NCI-H2196 (cell line): ENCODE results near the gene CADM4.
"Not testable (repeated sequence)": the region's sequence is repeated elsewhere in the genome, so short reads cannot be mapped to it uniquely, and the experiment has no call there.

ENCODE experiments used
- DNase-seq: peaks from one replicate; lab custom pipeline; 2025; ENCODE audit not compliant: unreplicated experiment; lab: John Stamatoyannopoulos, UW

The CADM4 gene

GRCh38 chr19:43664018-43664417 lies 24.4 kb upstream of the CADM4 start:
- DNase-seq: no peak

DNA sequence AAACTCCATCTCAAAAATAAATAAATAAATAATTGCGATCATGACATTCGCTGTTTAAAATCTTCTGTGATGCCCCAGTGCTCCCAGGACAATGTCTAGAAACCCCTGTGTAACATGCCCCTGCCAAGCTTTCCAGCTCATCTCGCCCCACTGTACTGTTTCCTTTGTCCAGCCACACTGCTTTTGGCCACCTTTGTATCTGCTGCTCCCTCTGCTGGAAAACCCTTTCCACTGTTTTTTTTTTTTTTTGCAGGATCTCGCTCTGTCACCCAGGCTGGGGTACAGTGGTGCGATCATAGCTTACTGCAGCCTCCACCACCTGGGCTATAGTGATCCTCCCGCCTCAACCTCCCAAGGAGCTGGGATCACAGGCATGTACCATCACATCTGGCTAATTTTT lies 22.8 kb upstream of the CADM4 start:
- peak; percentile 17 for DNase-seq

- no peak for DNase-seq
Measured at GRCh38 chr19:43660971-43661360, 21.3 kb upstream of the CADM4 start.

GRCh38 chr19:43660301-43660970 lies 20.8 kb upstream of the CADM4 start:
- DNase-seq: no peak

DNA sequence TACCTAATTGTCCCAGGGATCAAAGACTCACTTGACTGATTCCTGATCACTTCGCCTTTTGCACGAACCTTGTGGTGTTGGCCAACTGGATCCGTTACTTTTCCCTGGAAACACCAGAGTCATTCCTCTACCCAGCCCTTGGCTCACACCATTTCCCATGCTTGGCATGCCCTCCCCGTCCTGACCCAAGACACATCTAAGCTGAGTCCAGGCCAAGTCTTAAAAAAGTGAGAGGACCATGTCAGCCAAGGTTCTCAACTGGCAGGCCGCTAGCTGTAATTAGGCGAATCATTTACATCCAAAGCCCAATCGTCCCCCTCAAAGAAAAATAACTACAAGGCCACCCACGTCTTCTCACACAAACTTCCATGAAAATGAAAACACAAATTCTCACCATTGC lies 18.8 kb upstream of the CADM4 start:
- DNase-seq: no peak

GRCh38 chr19:43658001-43658400 lies 18.4 kb upstream of the CADM4 start:
- no peak for DNase-seq

DNA sequence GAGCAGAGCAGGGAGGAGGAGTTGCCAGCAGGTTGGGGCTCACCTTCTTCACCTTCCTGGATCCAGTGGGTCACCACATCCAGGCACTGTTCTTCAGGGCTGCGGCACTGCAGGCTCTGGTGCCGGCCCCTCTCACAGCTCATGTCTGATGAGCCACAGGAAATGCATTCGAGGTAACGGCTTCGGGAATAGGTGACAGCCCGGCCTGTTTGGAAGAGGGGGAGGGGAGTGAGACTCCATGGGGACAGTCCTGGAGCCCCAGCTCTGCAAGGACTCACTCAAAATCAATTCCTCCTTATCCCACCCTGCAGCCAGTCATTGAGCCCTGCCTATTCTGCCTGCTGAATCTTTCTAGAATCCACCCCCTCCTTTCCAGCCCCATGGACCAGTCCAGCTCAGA lies 16.8 kb upstream of the CADM4 start:
- DNase-seq: no peak

GRCh38 chr19:43652546-43652874 lies 12.9 kb upstream of the CADM4 start:
- no peak for DNase-seq

GRCh38 chr19:43651758-43652545 lies 12.3 kb upstream of the CADM4 start:
- peak; percentile 71 for DNase-seq

DNA sequence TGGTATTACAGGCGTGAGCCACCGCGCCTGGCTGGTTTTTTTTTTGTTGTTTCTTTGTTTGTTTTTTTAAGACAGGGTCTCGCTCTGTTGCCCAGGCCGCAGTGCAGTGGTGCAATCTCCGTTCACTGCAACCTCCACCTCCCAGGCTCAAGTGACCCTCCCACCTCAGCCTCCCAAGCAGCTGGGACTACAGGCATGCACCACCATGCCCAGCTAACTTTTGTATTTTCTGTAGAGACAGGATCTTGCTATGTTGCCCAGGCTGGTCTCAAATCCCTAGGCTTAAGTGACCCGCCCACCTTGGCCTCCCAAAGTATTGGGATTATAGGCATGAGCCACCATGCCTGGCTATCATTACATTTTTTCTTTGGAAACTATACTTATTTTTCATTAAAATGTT lies 10.6 kb upstream of the CADM4 start:
- DNase-seq: not testable (repeated sequence)

- DNase-seq: no peak
Measured at GRCh38 chr19:43649514-43649913, 9.9 kb upstream of the CADM4 start.

GRCh38 chr19:43648633-43649032 lies 9.0 kb upstream of the CADM4 start:
- DNase-seq: no peak

- no peak for DNase-seq
Measured at GRCh38 chr19:43644181-43644580, 4.5 kb upstream of the CADM4 start.

- no peak for DNase-seq
Measured at GRCh38 chr19:43643326-43643725, 3.7 kb upstream of the CADM4 start.

DNA sequence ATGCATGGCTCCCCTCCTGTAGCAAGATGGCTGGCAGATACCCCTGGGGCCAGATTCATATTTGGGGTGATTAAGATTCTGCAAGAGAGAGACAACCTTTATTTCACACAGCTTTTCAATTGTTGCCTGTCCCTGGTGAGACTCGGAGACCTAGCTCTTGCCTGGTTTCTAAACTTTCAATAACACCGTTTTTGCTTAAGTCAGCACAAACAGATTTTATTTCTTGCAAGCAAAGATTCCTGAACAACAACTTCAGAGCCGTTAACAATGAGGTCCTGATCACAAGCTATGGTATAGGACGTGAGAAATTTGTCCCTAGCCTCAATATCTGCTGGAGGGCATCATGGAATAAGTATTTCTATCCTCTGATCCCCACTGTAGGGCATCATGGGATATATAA lies 2.9 kb upstream of the CADM4 start:
- DNase-seq: no peak

GRCh38 chr19:43641333-43641732 lies 1.7 kb upstream of the CADM4 start:
- no peak for DNase-seq

GRCh38 chr19:43640424-43640757 lies 741 bp upstream of the CADM4 start:
- DNase-seq: no peak

DNA sequence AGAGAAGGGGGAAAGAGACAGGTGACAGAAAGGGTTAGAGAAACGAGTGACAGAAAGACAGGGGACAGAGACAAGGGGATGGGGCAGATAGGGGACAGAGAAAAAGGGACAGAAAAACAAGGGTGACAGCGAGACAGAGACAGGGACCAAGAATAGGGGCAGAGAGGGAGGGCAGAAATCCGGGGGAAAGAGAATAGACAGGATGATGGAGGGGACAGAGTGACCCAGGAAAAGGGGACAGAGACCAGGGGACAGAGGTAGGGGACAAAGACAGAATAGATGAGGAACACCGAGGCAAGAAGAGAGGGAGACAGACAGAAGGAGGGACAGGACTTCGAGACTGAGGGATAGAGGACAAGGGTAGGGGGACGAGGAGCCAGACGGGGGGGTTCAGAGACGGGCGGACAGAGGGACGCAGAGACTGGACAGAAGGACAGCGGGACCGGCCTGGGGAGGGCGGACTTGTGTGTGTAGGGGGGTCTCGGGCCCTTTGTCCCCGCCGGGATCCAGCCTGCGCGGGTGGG lies 593 bp downstream of the CADM4 start:
- no peak for DNase-seq

DNA sequence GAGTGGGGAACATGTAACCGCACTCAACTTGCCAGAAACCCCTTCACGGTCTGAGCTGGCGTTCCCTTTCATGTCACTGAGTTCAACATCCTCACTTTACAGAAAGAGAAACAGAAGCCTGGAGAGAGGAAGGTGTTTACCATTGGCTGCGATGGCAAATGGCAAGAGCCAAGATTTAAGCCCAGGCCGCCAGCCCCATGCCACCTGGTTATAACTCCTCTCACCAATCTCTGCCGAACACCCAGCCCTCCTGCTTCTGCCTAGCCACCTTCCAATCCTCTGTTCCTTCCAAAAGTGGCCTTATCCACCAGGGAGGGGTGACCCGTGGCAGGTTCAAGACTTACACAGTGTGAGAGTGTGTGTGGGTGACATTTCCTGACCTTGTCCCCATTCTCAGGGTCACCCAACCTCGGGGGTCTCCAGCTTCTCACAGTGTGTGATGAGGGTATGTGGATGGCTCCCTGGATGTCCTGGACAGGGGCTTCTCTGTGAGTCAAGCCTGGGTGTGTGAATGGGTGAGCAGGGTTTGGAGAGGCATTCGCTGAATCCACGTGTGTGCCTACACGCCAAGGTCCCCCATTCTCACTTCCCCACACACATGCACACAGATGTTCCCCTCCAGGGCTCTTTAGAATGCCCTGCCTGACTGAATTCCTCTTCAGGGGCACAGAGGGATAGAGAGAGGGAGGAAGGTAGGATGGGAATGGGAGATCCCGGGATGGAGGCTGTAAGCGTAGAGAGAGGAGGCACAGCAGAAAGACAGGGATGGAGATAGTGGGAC lies 1.2 kb downstream of the CADM4 start:
- DNase-seq: no peak

- no peak for DNase-seq
Measured at GRCh38 chr19:43636121-43636683, 3.4 kb downstream of the CADM4 start.

- DNase-seq: not testable (repeated sequence)
Measured at GRCh38 chr19:43635561-43635940, 4.1 kb downstream of the CADM4 start.
